22Rv1 (cell line): ENCODE data around the gene TENT4A.

Experiments used
- ZFX ChIP-seq: fragments of 450-650 bp; IDR thresholded peaks from 2 replicates; pipeline ENCODE4 v1.6.1; 2017; ENCODE audit warnings: antibody characterized with exemption, borderline replicate concordance
- TF ChIP-seq, protein P1 (sequence below): fragments of 450-650 bp; IDR thresholded peaks from 2 replicates; pipeline ENCODE4 v1.5.1; 2017; ENCODE audit warnings: mild to moderate bottlenecking

DNA sequence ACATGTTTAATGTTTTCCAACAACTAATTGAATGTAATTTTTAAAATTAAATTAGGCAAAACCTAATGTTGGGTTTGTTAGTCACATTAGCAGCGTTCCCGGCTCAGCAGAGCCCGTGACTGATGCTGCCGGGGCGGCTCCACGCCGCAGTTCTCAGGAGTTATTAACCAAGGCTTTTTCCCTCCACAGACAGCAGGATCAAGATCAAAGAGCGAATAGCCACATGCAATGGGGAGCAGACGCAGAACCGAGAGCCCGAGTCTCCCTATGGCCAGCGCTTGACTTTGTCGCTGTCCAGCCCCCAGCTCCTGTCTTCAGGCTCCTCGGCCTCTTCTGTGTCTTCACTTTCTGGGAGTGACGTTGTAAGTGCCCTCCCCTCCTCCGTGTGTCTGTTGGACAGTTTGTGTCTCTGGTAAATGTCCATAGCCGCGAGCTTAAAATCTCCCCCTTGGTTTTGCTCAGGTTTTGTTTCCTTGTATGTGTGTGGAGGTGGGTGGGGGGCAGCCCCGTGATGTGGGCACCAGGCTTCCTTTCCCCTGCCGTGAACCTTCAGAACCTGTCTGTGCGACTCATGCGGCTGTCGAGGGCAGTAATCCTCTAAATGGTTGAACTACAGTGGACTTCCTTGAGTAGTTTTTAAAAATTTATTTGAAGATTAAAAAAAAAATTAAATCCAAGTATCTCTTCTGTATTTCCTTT lies 37.1 kb downstream of the TENT4A start:
- TF ChIP-seq, protein P1, sequence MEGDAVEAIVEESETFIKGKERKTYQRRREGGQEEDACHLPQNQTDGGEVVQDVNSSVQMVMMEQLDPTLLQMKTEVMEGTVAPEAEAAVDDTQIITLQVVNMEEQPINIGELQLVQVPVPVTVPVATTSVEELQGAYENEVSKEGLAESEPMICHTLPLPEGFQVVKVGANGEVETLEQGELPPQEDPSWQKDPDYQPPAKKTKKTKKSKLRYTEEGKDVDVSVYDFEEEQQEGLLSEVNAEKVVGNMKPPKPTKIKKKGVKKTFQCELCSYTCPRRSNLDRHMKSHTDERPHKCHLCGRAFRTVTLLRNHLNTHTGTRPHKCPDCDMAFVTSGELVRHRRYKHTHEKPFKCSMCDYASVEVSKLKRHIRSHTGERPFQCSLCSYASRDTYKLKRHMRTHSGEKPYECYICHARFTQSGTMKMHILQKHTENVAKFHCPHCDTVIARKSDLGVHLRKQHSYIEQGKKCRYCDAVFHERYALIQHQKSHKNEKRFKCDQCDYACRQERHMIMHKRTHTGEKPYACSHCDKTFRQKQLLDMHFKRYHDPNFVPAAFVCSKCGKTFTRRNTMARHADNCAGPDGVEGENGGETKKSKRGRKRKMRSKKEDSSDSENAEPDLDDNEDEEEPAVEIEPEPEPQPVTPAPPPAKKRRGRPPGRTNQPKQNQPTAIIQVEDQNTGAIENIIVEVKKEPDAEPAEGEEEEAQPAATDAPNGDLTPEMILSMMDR, result no peak
- no peak for TF ChIP-seq ZFX
